Fibroblast of lung (primary cell): ENCODE data around the gene APOD. TPM values are rescaled to one million over a fixed set of nuclear protein-coding genes. Genes with fewer than 3 reads are reported as not detected.

Experiments used
- DNase-seq, 2 donors: peaks; one replicate each; pipeline versions ENCODE4 v3.0.0 to v3.0.0-alpha.2; 2010; ENCODE audit warnings: low read depth in 2 of 2
- H2AFZ ChIP-seq: 2 replicates; pipeline ENCODE4 v1.5.1; 2012; ENCODE audit warnings: low read length, control low read depth, inconsistent platforms
- H3K27ac ChIP-seq: 2 replicates; pipeline ENCODE4 v1.5.1; 2011; ENCODE audit warnings: low read length, control low read depth; ENCODE audit not compliant: insufficient read depth
- H3K27me3 ChIP-seq: 2 replicates; pipeline ENCODE4 v1.5.1; 2011; ENCODE audit warnings: mild to moderate bottlenecking, low read length; ENCODE audit not compliant: control insufficient read depth, insufficient read depth
- H3K36me3 ChIP-seq: 2 replicates; pipeline ENCODE4 v1.5.1; 2011; ENCODE audit warnings: low read length; ENCODE audit not compliant: control insufficient read depth, insufficient read depth
- H3K4me1 ChIP-seq: 2 replicates; pipeline ENCODE4 v1.5.1; 2011; ENCODE audit warnings: low read length; ENCODE audit not compliant: control insufficient read depth, insufficient read depth; ENCODE audit errors: extremely low read depth
- H3K4me2 ChIP-seq: 2 replicates; pipeline ENCODE4 v1.5.1; 2011; ENCODE audit warnings: low read length, control low read depth; ENCODE audit not compliant: insufficient read depth; ENCODE audit errors: extremely low read depth
- H3K4me3 ChIP-seq, 4 experiments: fragments of 200-600 bp in 1 of 4; sonication (generic) in 1 of 4; replicated peaks in 1 of 4; 2 replicates each; pipeline ENCODE4 v1.5.1; 2011 to 2016; ENCODE audit warnings: low read length in 4 of 4, low read depth in 3 of 4, mild to moderate bottlenecking in 3 of 4, control low read depth in 2 of 4, inconsistent platforms in 1 of 4, mixed read lengths in 1 of 4; ENCODE audit not compliant: insufficient read depth in 1 of 4; ENCODE audit errors: control extremely low read depth in 1 of 4
- H3K79me2 ChIP-seq: 2 replicates; pipeline ENCODE4 v1.5.1; 2012; ENCODE audit warnings: mild to moderate bottlenecking, low read length, inconsistent platforms; ENCODE audit not compliant: control insufficient read depth, insufficient read depth
- H3K9ac ChIP-seq: 2 replicates; pipeline ENCODE4 v1.5.1; 2011; ENCODE audit warnings: mild to moderate bottlenecking, low read length, control low read depth; ENCODE audit not compliant: insufficient read depth
- H3K9me3 ChIP-seq: 2 replicates; pipeline ENCODE4 v1.5.1; 2012; ENCODE audit warnings: low read depth, low read length; ENCODE audit not compliant: control insufficient read depth, insufficient read depth
- H4K20me1 ChIP-seq: 2 replicates; pipeline ENCODE4 v1.5.1; 2011; ENCODE audit warnings: low read length; ENCODE audit not compliant: control insufficient read depth, insufficient read depth; ENCODE audit errors: extremely low read depth
- EZH2 ChIP-seq: IDR thresholded peaks from 2 replicates; pipeline ENCODE4 v1.5.1; 2012; ENCODE audit warnings: low read length, control low read depth, mild to moderate bottlenecking; ENCODE audit errors: missing control alignments
- polyA plus RNA-seq, 2 donors: library from polyadenylated mRNA; depleted of rRNA in 1 of 2; stranded (reverse) in 1 of 2; unstranded in 1 of 2; fragments of >200 nt; gene quantifications; 2 replicates each; pipeline ENCODE4 v1.2.1, GENCODE V29; 2011 to 2012; ENCODE audit warnings: missing spikeins in 1 of 2
- total RNA-seq: library from RNA; depleted of rRNA; stranded (reverse); fragments of >200 nt; gene quantifications from 2 replicates; pipeline ENCODE4 v1.2.1, GENCODE V29; 2014
- TF ChIP-seq, protein P1 (sequence below), 2 donors: IDR thresholded peaks in 1 of 2; conservative IDR thresholded peaks in 1 of 2; 1 replicate in 1 of 2; 2 replicates in 1 of 2; pipeline ENCODE4 v1.5.1; 2011 to 2012; ENCODE audit warnings: low read length in 2 of 2, control low read depth in 1 of 2, inconsistent platforms in 1 of 2, low read depth in 1 of 2, mild to moderate bottlenecking in 1 of 2

APOD gene
- total and polyA plus RNA-seq, 2 donors (not counting 1 experiment from before 2014, with no cell fraction given) = 1.9 to 3.6 TPM

DNA sequence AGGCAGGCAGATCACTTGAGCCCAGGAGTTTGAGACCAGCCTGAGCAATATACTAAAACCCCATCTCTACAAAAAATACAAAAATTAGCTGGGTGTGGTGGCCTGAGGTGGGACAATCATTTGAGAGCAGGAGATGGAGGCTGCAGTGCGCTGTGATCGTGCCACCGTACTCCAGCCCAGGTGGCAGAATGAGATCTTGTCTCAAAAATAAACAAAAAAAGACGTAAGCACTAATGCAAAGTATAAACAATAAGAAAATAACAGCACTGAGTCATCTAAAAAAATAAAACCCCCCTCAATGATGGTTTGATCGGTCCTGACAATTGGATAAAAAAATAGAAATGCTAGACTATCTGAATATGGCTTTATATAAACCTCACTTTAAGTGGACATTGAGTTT is 44.3 kb downstream of the APOD start:
- no peak for DNase-seq
- TF ChIP-seq, protein P1, sequence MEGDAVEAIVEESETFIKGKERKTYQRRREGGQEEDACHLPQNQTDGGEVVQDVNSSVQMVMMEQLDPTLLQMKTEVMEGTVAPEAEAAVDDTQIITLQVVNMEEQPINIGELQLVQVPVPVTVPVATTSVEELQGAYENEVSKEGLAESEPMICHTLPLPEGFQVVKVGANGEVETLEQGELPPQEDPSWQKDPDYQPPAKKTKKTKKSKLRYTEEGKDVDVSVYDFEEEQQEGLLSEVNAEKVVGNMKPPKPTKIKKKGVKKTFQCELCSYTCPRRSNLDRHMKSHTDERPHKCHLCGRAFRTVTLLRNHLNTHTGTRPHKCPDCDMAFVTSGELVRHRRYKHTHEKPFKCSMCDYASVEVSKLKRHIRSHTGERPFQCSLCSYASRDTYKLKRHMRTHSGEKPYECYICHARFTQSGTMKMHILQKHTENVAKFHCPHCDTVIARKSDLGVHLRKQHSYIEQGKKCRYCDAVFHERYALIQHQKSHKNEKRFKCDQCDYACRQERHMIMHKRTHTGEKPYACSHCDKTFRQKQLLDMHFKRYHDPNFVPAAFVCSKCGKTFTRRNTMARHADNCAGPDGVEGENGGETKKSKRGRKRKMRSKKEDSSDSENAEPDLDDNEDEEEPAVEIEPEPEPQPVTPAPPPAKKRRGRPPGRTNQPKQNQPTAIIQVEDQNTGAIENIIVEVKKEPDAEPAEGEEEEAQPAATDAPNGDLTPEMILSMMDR (conservative IDR thresholded peaks at IDR 0.05 in 1 of 2, IDR thresholded peaks at IDR 0.05 in 1 of 2; ENCODE audit: low read depth in 1 of 2, low read length in 2 of 2) = no peak
- no peak for TF ChIP-seq EZH2
- Histone ChIP-seq H3K4me3 (no peak overlapping the region), H2AFZ (no peak overlapping the region), H3K4me1 (peaks cover 6% of the 10 kb centered on the region), H3K4me2 (no peak overlapping the region), H3K9me3 (no peaks in the 10 kb centered on the region), H3K27ac (no peak overlapping the region), H3K36me3 (no peaks in the 10 kb centered on the region), H3K9ac (no peak overlapping the region), H3K79me2 (peaks cover 41% of the 10 kb centered on the region), H4K20me1 (no peaks in the 10 kb centered on the region), H3K27me3 (no peaks in the 10 kb centered on the region)

DNA sequence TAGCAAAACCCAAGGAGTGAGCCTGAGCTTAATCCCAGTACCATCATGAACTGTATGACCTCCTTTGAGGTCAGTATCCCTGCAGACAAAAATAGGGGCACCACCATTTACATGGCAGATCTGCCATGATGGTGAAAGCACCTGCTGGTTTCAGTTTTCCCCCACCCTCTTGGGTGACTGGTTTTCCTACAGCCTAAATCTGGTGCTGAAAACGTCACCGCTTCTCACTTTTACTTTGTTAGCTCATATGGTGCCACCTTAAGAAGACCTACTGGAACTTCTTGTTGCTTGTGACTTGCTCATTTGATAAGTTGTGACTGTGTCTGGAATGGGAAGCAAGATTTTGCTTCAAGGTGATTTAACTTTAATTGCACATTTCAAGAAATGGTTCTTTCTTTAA is 45.7 kb downstream of the APOD start:
- H3K9me3 ChIP-seq = no peaks in the 10 kb centered on the region
- H3K27me3 ChIP-seq = no peaks in the 10 kb centered on the region
- no peaks in the 10 kb centered on the region for H4K20me1 ChIP-seq
- H2AFZ ChIP-seq = no peak overlapping the region
- H3K4me1 ChIP-seq = peaks cover 3% of the 10 kb centered on the region
- no peak overlapping the region for H3K4me3 ChIP-seq
- H3K4me2 ChIP-seq = no peak overlapping the region
- H3K9ac ChIP-seq = no peak overlapping the region
- H3K79me2 ChIP-seq = peaks cover 41% of the 10 kb centered on the region
- DNase-seq = no peak
- TF ChIP-seq, protein P1 (conservative IDR thresholded peaks at IDR 0.05 in 1 of 2, IDR thresholded peaks at IDR 0.05 in 1 of 2; ENCODE audit: low read depth in 1 of 2, low read length in 2 of 2) = no peak
- no peak for TF ChIP-seq EZH2
- H3K36me3 ChIP-seq = no peaks in the 10 kb centered on the region
- no peak overlapping the region for H3K27ac ChIP-seq

DNA sequence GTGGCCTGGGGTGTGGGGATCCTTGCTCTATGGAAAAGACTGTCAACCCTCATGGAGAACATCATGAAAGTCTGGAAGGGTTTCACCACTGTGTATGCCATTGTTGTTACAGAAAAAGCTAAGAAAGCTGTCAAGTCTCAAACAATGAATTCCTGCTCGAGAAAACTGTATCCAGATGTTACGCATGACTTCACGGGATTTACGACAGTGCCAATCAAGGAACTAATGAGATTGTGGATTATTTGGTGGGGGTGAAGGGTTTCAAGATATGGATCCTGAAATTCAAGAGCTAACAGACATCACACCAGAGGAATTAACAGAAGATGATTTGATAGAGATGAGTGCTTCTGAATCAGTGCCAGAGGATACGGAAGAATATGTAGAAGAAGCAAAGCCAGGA is 48.4 kb downstream of the APOD start:
- no peak overlapping the region for H3K27ac ChIP-seq
- no peak overlapping the region for H3K9ac ChIP-seq
- peaks cover 25% of the 10 kb centered on the region for H3K79me2 ChIP-seq
- no peak overlapping the region for H3K4me3 ChIP-seq
- H3K4me2 ChIP-seq = no peak overlapping the region
- no peak overlapping the region for H2AFZ ChIP-seq
- peaks cover 3% of the 10 kb centered on the region for H3K4me1 ChIP-seq
- H3K9me3 ChIP-seq = no peaks in the 10 kb centered on the region
- no peak for DNase-seq
- H3K27me3 ChIP-seq = no peaks in the 10 kb centered on the region
- H3K36me3 ChIP-seq = no peaks in the 10 kb centered on the region
- TF ChIP-seq EZH2 = no peak
- TF ChIP-seq, protein P1 (conservative IDR thresholded peaks at IDR 0.05 in 1 of 2, IDR thresholded peaks at IDR 0.05 in 1 of 2; ENCODE audit: low read depth in 1 of 2, low read length in 2 of 2) = no peak
- no peaks in the 10 kb centered on the region for H4K20me1 ChIP-seq
